Pancreas (tissue), 10 donors: Measurements from ENCODE around the gene UCKL1. TPM values are rescaled to one million over a fixed set of nuclear protein-coding genes. Genes with fewer than 3 reads are reported as not detected.

ENCODE experiments used
- ATAC-seq, 4 donors: fragments of 200-7000 bp; cut with Tn5 transposase; one replicate each; pipeline versions ENCODE4 v1.8.0 to v1.9.1; 2020; ENCODE audit warnings: mild to moderate bottlenecking in 4 of 4, moderate library complexity in 4 of 4
- DNase-seq, 6 donors: peaks; one replicate each; pipeline ENCODE4 v3.0.0-alpha.2; 2020
- FAIRE-seq: peaks from 2 replicates; lab custom pipeline; 2012; peaks lifted over from hg19 to GRCh38; lab: Jason Lieb, UNC
- H3K27ac ChIP-seq, 4 donors: fragments of 200-600 bp; sonication (generic); 1 replicate in 3 of 4; 2 replicates in 1 of 4; pipeline versions ENCODE4 v1.5.0 to v1.8.0; 2020
- H3K27me3 ChIP-seq, 4 donors: fragments of 200-600 bp; one replicate each; pipeline ENCODE4 v1.8.0; 2021
- H3K36me3 ChIP-seq, 3 donors: fragments of 200-600 bp; sonication (generic) in 1 of 3; one replicate each; pipeline versions ENCODE4 v1.5.0 to v1.8.0; 2020 to 2021
- H3K4me1 ChIP-seq, 3 donors: fragments of 200-600 bp; one replicate each; pipeline ENCODE4 v1.8.0; 2021
- H3K4me3 ChIP-seq, 4 donors: fragments of 200-600 bp; sonication (generic) in 2 of 4; one replicate each; pipeline versions ENCODE4 v1.5.0 to v1.8.0; 2020 to 2021
- H3K9me3 ChIP-seq, 4 donors: fragments of 200-600 bp; one replicate each; pipeline ENCODE4 v1.8.0; 2021
- WGBS, 2 donors: extraction: QIAGEN DNeasy Blood & Tissue Kit; methylation state at CpG; one replicate each; pipeline ENCODE4 v1.1.7; 2013; 5-methylcytosine and 5-hydroxymethylcytosine counted together
- intact Hi-C, 3 donors: fragments of 100-400 bp; cut with DNase I; formaldehyde crosslinking; loops; one replicate each; pipeline versions ENCODE4 v1.11.1 to v1.14.2; 2022
- polyA plus RNA-seq, 2 donors: library from polyadenylated mRNA; stranded (reverse); fragments of 200-250 nt; gene quantifications; one replicate each; pipeline ENCODE4 v1.2.3, GENCODE V29; 2013
- total RNA-seq, 6 donors: library from RNA; stranded (reverse); fragmentation: NEBNext Ultra II Directional in 4 of 6; extraction: Animal tissue kit (Norgen Biotek cat#: 25700) in 4 of 6; gene quantifications; one replicate each; pipeline versions ENCODE4 v1.2.1 to v1.2.4, GENCODE V29; 2021 to 2023
- TF ChIP-seq, protein P1 (sequence below), 4 donors: fragments of 200-600 bp; sonication (generic) in 3 of 4; IDR thresholded peaks; one replicate each; pipeline versions ENCODE4 v1.5.0 to v1.8.0; 2021; ENCODE audit warnings: antibody characterized with exemption in 4 of 4
- donor health status: healthy with polysubstance abuse.
- donor health status: DM: no; HTN: no; CAD: no; lungs with moderate emphysema.
- donor health status: DM: no; HTN: no; CAD: no.
- donor health status: control.
- donor health status: control.
- donor health status: Bipolar disorder and iron deficiency.
- donor health status: DM: yes; HTN: yes; CAD: no.
- donor health status: DM: no; HTN: no; CAD: no.
- donor health status: DM: no; HTN: no; CAD: no.
- donor health status: DM: yes; HTN: yes; CAD: no.

The UCKL1 gene
- total and polyA plus RNA-seq, 8 donors, result 13.9 to 84.7 (median 18.1) TPM

- FAIRE-seq, result no peak
- intact Hi-C loops, result no loop called here
Measured at GRCh38 chr20:63947638-63948456, 8.4 kb downstream of the UCKL1 start.

DNA sequence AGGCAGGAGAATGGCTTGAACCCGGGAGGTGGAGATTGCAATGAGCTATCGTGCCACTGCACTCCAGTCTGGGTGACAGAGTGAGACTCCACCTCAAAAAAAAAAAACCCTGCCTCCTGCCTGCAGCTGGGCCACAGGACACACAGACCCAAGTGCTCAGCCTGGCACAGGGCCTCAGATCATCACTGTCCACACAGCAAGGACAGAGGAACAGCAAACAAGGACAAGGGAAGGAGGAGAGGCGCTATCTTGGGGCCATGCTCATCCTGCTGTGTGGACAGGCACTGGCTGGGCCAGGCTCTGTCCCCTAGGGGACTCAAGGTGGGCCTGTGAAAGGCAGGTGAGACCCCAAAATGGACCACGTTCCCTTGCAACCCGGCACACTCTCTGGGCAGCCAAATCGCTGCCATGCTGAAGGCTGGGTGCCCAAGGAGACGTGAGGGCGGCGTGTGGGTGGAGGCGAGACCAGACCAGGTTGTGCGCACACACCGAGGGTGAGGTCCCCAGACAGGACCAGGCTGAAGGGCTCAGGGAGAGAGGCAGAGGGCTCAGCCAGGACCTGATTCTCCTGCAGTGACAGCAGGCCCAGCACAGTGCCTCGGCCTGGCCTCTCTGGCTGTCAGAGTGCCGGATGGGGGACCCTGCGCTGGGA lies 9.1 kb downstream of the UCKL1 start:
- intact Hi-C loops, result no loop called here
- TF ChIP-seq, protein P1, sequence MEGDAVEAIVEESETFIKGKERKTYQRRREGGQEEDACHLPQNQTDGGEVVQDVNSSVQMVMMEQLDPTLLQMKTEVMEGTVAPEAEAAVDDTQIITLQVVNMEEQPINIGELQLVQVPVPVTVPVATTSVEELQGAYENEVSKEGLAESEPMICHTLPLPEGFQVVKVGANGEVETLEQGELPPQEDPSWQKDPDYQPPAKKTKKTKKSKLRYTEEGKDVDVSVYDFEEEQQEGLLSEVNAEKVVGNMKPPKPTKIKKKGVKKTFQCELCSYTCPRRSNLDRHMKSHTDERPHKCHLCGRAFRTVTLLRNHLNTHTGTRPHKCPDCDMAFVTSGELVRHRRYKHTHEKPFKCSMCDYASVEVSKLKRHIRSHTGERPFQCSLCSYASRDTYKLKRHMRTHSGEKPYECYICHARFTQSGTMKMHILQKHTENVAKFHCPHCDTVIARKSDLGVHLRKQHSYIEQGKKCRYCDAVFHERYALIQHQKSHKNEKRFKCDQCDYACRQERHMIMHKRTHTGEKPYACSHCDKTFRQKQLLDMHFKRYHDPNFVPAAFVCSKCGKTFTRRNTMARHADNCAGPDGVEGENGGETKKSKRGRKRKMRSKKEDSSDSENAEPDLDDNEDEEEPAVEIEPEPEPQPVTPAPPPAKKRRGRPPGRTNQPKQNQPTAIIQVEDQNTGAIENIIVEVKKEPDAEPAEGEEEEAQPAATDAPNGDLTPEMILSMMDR (IDR thresholded peaks at IDR 0.05), result no peak
- 69 to 71% methylated on average over 15 of the region's 15 CpGs for WGBS, 2 donors
- ATAC-seq (no peak), FAIRE-seq (no peak), DNase-seq (peak in 4 of 6 donors; percentile 23 to 70 (median 46))
- Histone ChIP-seq H3K4me3 (no peak overlapping the region), H3K36me3 (peaks cover 0 to 34% (median 7%) of the 10 kb centered on the region in 3 donors), H3K4me1 (peaks cover 14 to 31% (median 23%) of the 10 kb centered on the region in 3 donors), H3K27me3 (no peaks in the 10 kb centered on the region), H3K9me3 (no peaks in the 10 kb centered on the region), H3K27ac (no peak overlapping the region)

More at GRCh38 chr20:63947638-63948456, 8.4 kb downstream of the UCKL1 start:
- WGBS, 2 donors, result 42 to 62% methylated on average over 27 of the region's 27 CpGs
- H3K27me3 ChIP-seq, result no peaks in the 10 kb centered on the region
- H3K27ac ChIP-seq, result no peak overlapping the region
- H3K4me3 ChIP-seq, result no peak overlapping the region
- TF ChIP-seq, protein P1 (IDR thresholded peaks at IDR 0.05), result no peak
- DNase-seq, result peak in 4 of 6 donors; percentile 19 to 77 (median 42)
- no peaks in the 10 kb centered on the region for H3K9me3 ChIP-seq
- peaks cover 14 to 31% (median 23%) of the 10 kb centered on the region in 3 donors for H3K4me1 ChIP-seq
- no peak for ATAC-seq
- peaks cover 0 to 31% (median 7%) of the 10 kb centered on the region in 3 donors for H3K36me3 ChIP-seq

DNA sequence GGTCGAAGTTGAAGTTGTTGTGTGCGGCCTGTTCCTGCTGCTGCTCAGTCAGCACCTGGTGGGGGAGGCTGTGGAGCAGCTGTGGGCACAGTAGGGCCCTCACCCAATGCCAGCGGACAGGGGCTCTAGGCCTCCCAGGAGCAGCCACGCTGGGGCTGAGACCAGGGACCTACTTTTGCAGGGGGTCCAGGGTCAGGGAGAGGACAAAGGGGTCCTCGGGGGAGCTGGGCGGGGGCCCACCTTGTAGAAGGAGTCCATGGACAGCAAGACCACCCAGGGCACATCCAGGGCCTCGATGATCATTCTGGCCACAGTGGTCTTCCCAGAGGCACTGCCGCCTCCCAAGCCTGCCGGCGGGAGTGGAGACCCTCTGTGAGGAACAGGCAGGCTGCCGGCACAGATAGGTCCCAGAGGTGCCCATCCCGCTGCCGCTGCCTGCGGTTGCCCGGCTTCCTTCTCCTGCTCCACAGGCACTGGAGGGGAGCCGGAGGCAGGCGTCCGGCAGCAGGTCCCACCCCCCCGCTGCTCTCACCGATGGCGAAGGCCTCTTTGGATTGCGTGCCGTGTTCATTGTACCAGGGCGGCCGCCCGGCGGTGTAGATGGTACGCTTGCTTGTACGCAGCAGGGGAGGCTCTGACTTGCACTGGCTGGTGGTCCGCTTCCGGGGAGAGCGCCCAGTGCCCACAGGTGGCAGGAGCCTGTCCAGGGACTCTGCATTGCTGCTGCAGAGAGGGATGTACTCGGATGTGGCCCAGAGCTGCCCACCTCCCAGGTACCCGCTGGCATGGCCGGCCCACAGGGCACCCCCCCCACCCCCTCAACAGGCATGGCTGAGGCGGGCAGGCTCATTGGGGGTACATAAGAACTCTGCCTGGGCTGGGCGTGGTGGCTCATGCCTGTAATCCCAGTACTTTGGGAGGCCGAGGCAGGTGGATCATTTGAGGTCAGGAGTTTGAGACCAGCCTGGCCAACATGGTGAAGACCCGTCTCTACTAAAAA lies 10.0 kb downstream of the UCKL1 start:
- WGBS, 2 donors, result 91 to 93% methylated on average over 37 to 39 of the region's 39 CpGs
- no peak for FAIRE-seq
- H3K27me3 ChIP-seq, result no peaks in the 10 kb centered on the region
- H3K36me3 ChIP-seq, result peaks cover 0 to 34% (median 7%) of the 10 kb centered on the region in 3 donors
- intact Hi-C loops, result no loop called here
- H3K4me1 ChIP-seq, result peaks cover 13 to 31% (median 22%) of the 10 kb centered on the region in 3 donors
- DNase-seq, result peak in 3 of 6 donors; percentile 39 to 80 (median 61)
- no peak overlapping the region for H3K4me3 ChIP-seq
- no peak overlapping the region for H3K27ac ChIP-seq
- TF ChIP-seq, protein P1 (IDR thresholded peaks at IDR 0.05), result no peak
- no peak for ATAC-seq
- no peaks in the 10 kb centered on the region for H3K9me3 ChIP-seq

DNA sequence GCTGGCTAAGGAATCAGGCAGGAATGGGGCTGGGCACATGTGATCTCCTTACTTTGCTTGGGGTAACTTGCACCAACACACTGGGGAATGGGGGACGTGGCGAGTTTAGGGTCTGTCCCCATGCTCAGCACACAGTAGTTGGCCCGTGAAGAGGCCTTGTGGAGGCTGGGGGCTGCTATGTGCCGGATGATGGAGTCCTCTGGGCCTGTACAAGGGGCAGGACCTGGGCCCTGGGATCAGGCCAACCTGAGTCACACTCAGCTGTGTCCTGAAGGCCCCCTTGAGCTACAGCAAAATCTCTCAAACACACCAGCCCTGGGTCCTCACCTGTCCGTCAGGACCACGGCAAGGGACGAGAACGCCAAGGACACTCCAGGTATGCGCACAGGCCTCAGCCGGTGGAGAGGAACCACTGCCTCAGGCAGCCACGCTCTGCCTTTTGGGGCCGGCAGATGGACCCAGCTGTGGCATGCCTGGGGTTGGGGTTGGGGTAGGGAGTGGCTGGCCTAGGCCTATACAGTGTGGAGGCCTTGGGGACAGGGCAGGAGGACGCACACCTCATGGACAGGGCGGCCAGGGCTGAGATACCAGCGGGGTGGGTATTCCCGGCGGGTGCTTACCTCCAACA lies 11.1 kb downstream of the UCKL1 start:
- intact Hi-C loops, result no loop called here
- DNase-seq, result peak in 2 of 6 donors; percentile 50 to 51
- ATAC-seq, result no peak
- TF ChIP-seq, protein P1 (IDR thresholded peaks at IDR 0.05), result no peak
- WGBS, 2 donors, result 84 to 86% methylated on average over 17 of the region's 17 CpGs
- Histone ChIP-seq H3K27me3 (no peaks in the 10 kb centered on the region), H3K4me3 (no peak overlapping the region), H3K4me1 (peaks cover 10 to 20% (median 13%) of the 10 kb centered on the region in 3 donors), H3K27ac (no peak overlapping the region), H3K9me3 (no peaks in the 10 kb centered on the region), H3K36me3 (peaks cover 3 to 45% (median 16%) of the 10 kb centered on the region in 3 donors)
- no peak for FAIRE-seq
